ENCODE data around the gene CCDC57.

GRCh38 chr17:82055965-82056728, 156.5 kb downstream of the CCDC57 start:
- TF ChIP-seq CTCF (IDR thresholded peaks at IDR 0.05) (no peak), POLR2AphosphoS5 (IDR thresholded peaks at IDR 0.05) (no peak)

All from stomach (tissue), 4 donors.